B cell (primary cell): ENCODE measurements around the gene DNHD1. TPM values are rescaled to one million over a fixed set of nuclear protein-coding genes. Genes with fewer than 3 reads are reported as not detected.

ENCODE experiments used
- ATAC-seq: fragments of 200-7000 bp; cut with Tn5 transposase; one replicate; pipeline ENCODE4 v1.10.0; 2021; ENCODE audit warnings: low read depth, mild to moderate bottlenecking, moderate number of reproducible peaks, moderate library complexity
- CTCF ChIA-PET: fragments of 350-600 bp; sonication (Branson Sonifier 250); formaldehyde crosslinking; loops from one replicate; lab custom pipeline; 2021; ENCODE audit warnings: antibody characterized with exemption, inconsistent platforms; lab: Charles Lee
- POLR2A ChIA-PET: fragments of 350-600 bp; sonication (Branson Sonifier 250); formaldehyde crosslinking; loops from one replicate; lab custom pipeline; 2021; ENCODE audit warnings: antibody characterized with exemption; lab: Charles Lee
- DNase-seq: peaks from one replicate; pipeline ENCODE4 v3.0.0; 2013
- H2AFZ ChIP-seq: 2 replicates; pipeline ENCODE4 v1.6.1; 2012; ENCODE audit warnings: mild to moderate bottlenecking, low read depth, low read length; ENCODE audit not compliant: insufficient read depth, poor library complexity, severe bottlenecking
- H3K27ac ChIP-seq, 2 donors: 1 replicate in 1 of 2; 2 replicates in 1 of 2; pipeline ENCODE4 v1.5.1; 2012 to 2013; ENCODE audit warnings: low read length in 2 of 2, mild to moderate bottlenecking in 2 of 2, moderate library complexity in 1 of 2
- H3K27me3 ChIP-seq, 4 experiments: fragments of 200-600 bp in 1 of 4; sonication (generic) in 1 of 4; replicated peaks in 1 of 4; 1 replicate in 2 of 4; 2 replicates in 2 of 4; pipeline versions ENCODE4 v1.6.1 to v1.7.0; 2013 to 2016; ENCODE audit warnings: low read length in 3 of 4, mild to moderate bottlenecking in 2 of 4, mixed read lengths in 1 of 4, moderate library complexity in 1 of 4; ENCODE audit not compliant: insufficient read depth in 4 of 4, control insufficient read depth in 3 of 4; ENCODE audit errors: control extremely low read depth in 1 of 4
- H3K36me3 ChIP-seq, 2 experiments: replicated peaks in 1 of 2; 1 replicate in 1 of 2; 2 replicates in 1 of 2; pipeline versions ENCODE4 v1.6.1 to v1.7.1; 2013; ENCODE audit warnings: low read length in 1 of 2; ENCODE audit not compliant: insufficient read depth in 2 of 2, control insufficient read depth in 1 of 2; ENCODE audit errors: control extremely low read depth in 1 of 2, extremely low read depth in 1 of 2
- H3K4me1 ChIP-seq, 2 donors: fragments of 200-600 bp in 1 of 2; sonication (generic) in 1 of 2; 1 replicate in 1 of 2; 2 replicates in 1 of 2; pipeline versions ENCODE4 v1.5.1 to v1.6.1; 2013 to 2017; ENCODE audit warnings: low read length in 2 of 2; ENCODE audit not compliant: control insufficient read depth in 2 of 2, insufficient read depth in 2 of 2
- H3K4me2 ChIP-seq: replicated peaks from 2 replicates; pipeline ENCODE3; 2012; ENCODE audit warnings: mild to moderate bottlenecking, low read depth, low read length; ENCODE audit not compliant: poor library complexity, severe bottlenecking
- H3K4me3 ChIP-seq, 5 experiments: fragments of 200-600 bp in 1 of 5; sonication (generic) in 1 of 5; 1 replicate in 3 of 5; 2 replicates in 2 of 5; pipeline versions ENCODE4 v1.5.1 to v1.7.0; 2011 to 2016; ENCODE audit warnings: low read length in 4 of 5, mild to moderate bottlenecking in 4 of 5, low read depth in 2 of 5, control low read depth in 1 of 5, moderate library complexity in 1 of 5; ENCODE audit not compliant: insufficient read depth in 1 of 5; ENCODE audit errors: control extremely low read depth in 1 of 5, extremely low read depth in 1 of 5
- H3K79me2 ChIP-seq: fragments of 200-600 bp; sonication (generic); one replicate; pipeline ENCODE4 v1.6.0; 2016; ENCODE audit warnings: low read length; ENCODE audit not compliant: control insufficient read depth, insufficient read depth
- H3K9ac ChIP-seq: fragments of 200-600 bp; sonication (generic); 2 replicates; pipeline ENCODE4 v1.6.1; 2017; ENCODE audit warnings: mild to moderate bottlenecking, low read length, moderate library complexity
- H3K9me3 ChIP-seq, 3 donors: one replicate each; pipeline versions ENCODE4 v1.6.1 to v1.7.1; 2013; ENCODE audit warnings: low read length in 2 of 3; ENCODE audit not compliant: control insufficient read depth in 2 of 3, insufficient read depth in 1 of 3; ENCODE audit errors: control extremely low read depth in 1 of 3
- H4K20me1 ChIP-seq: 2 replicates; pipeline ENCODE4 v1.6.0; 2012; ENCODE audit warnings: mild to moderate bottlenecking, low read length; ENCODE audit not compliant: insufficient read depth, control insufficient read depth, poor library complexity, severe bottlenecking
- H3K27ac Mint-ChIP-seq: one replicate; pipeline ENCODE4 v1.8.0; 2021; ENCODE audit warnings: mixed read lengths
- H3K27me3 Mint-ChIP-seq: one replicate; pipeline ENCODE4 v1.8.0; 2021; ENCODE audit warnings: mixed read lengths
- H3K4me1 Mint-ChIP-seq: one replicate; pipeline ENCODE4 v1.8.0; 2021; ENCODE audit warnings: mixed read lengths
- H3K4me3 Mint-ChIP-seq: one replicate; pipeline ENCODE4 v1.8.0; 2021; ENCODE audit warnings: mixed read lengths
- H3K9me3 Mint-ChIP-seq: one replicate; pipeline ENCODE4 v1.8.0; 2022; ENCODE audit warnings: mixed read lengths; ENCODE audit not compliant: insufficient read depth
- EZH2 ChIP-seq: IDR thresholded peaks from 2 replicates; pipeline ENCODE4 v1.6.1; 2012; ENCODE audit warnings: borderline replicate concordance, low read depth, mild to moderate bottlenecking, moderate library complexity, low read length; ENCODE audit not compliant: insufficient read depth, poor library complexity, severe bottlenecking
- WGBS: methylation state at CpG from one replicate; pipeline ENCODE4 v1.1.5; 2013; ENCODE audit warnings: missing lambda C conversion rate; ENCODE audit not compliant: insufficient coverage; 5-methylcytosine and 5-hydroxymethylcytosine counted together
- intact Hi-C: fragments of 100-400 bp; cut with micrococcal nuclease; formaldehyde crosslinking; loops from one replicate; pipeline ENCODE4 v1.10.0; 2022
- polyA plus RNA-seq: library from polyadenylated mRNA; depleted of rRNA; stranded (reverse); fragments of >200 nt; gene quantifications from 2 replicates; pipeline ENCODE4 v1.2.3, GENCODE V29; 2012
- total RNA-seq, 2 donors: library from RNA; stranded (reverse); fragments of 120-200 nt in 1 of 2; gene quantifications; 1 replicate in 1 of 2; 2 replicates in 1 of 2; pipeline versions ENCODE4 v1.2.3 to v1.2.4, GENCODE V29; 2013 to 2022
- TF ChIP-seq, protein P1 (sequence below): fragments of 200-600 bp; IDR thresholded peaks from one replicate; pipeline ENCODE4 v1.8.0; 2022; ENCODE audit warnings: antibody characterized with exemption, mild to moderate bottlenecking

Gene DNHD1
- total and polyA plus RNA-seq, 2 donors (not counting 1 experiment from before 2014, with no cell fraction given) = 53.9 to 58.2 TPM

DNA sequence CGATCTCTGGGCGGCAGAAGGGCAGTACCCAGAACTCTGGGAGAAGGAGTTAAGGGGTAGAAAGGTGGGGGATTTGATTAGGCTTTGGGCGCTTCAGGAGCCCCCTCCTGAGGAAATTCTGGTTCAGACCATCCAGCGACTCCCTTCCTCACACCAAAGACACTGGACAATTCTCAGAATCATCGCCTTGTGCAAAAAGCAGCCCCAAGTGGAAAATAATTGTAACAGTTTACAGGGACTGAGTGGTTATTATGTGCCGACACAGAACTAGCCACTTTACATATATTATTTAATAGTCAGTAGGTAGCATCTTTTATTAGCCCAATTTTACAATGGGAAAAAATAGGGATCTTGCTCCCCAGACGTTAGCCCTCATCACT, 22.7 kb upstream of the DNHD1 start:
- TF ChIP-seq, protein P1, sequence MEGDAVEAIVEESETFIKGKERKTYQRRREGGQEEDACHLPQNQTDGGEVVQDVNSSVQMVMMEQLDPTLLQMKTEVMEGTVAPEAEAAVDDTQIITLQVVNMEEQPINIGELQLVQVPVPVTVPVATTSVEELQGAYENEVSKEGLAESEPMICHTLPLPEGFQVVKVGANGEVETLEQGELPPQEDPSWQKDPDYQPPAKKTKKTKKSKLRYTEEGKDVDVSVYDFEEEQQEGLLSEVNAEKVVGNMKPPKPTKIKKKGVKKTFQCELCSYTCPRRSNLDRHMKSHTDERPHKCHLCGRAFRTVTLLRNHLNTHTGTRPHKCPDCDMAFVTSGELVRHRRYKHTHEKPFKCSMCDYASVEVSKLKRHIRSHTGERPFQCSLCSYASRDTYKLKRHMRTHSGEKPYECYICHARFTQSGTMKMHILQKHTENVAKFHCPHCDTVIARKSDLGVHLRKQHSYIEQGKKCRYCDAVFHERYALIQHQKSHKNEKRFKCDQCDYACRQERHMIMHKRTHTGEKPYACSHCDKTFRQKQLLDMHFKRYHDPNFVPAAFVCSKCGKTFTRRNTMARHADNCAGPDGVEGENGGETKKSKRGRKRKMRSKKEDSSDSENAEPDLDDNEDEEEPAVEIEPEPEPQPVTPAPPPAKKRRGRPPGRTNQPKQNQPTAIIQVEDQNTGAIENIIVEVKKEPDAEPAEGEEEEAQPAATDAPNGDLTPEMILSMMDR = no peak
- TF ChIP-seq EZH2 = no peak
- Mint-ChIP-seq H3K4me3 (peak overlapping the region; percentile 82), H3K27me3 (no peaks in the 10 kb centered on the region), H3K27ac (peak overlapping the region; percentile 80), H3K4me1 (peaks cover 24% of the 10 kb centered on the region), H3K9me3 (no peaks in the 10 kb centered on the region)
- H3K4me3 ChIP-seq = peak overlapping the region in 4 of 5 experiments; percentile 46 to 82 (median 74)
- no peaks in the 10 kb centered on the region for H3K9me3 ChIP-seq
- peak overlapping the region; percentile 90 for H3K4me2 ChIP-seq
- CTCF ChIA-PET = interaction anchor here (1.2 to 2.8 kb wide), 2 partner anchors 30 to 52 kb away, joined by 4 to 9 read pairs; no protein-coding TSS in a partner anchor
- H3K36me3 ChIP-seq = peaks cover 0 to 17% of the 10 kb centered on the region in 2 experiments
- H3K27ac ChIP-seq = peak overlapping the region; percentile 72 to 76
- DNase-seq (no peak), ATAC-seq (no peak)
- H3K27me3 ChIP-seq = peaks cover 0 to 5% (median 0%) of the 10 kb centered on the region in 4 experiments
- no peaks in the 10 kb centered on the region for H4K20me1 ChIP-seq
- POLR2A ChIA-PET = interaction anchor here (1.4 kb wide), 1 partner anchor 85 kb away, joined by 4 read pairs; the partner anchor contains the start of gene SMPD1
- H2AFZ ChIP-seq = peak overlapping the region; percentile 86
- WGBS = 59% methylated on average over 3 of the region's 7 CpGs
- intact Hi-C loops = no loop called here
- peak overlapping the region; percentile 66 for H3K9ac ChIP-seq
- H3K4me1 ChIP-seq = peaks cover 8 to 15% of the 10 kb centered on the region in 2 donors
- H3K79me2 ChIP-seq = no peaks in the 10 kb centered on the region

- peak overlapping the region; percentile 81 for H3K27ac Mint-ChIP-seq
- TF ChIP-seq, protein P1 = no peak
- TF ChIP-seq EZH2 = no peak
- H3K79me2 ChIP-seq = peaks cover 4% of the 10 kb centered on the region
- H3K27me3 ChIP-seq = peaks cover 0 to 5% (median 0%) of the 10 kb centered on the region in 4 experiments
- H3K4me1 ChIP-seq = peaks cover 8 to 17% of the 10 kb centered on the region in 2 donors
- no peak overlapping the region for H3K4me2 ChIP-seq
- H3K4me1 Mint-ChIP-seq = peaks cover 27% of the 10 kb centered on the region
- H3K9ac ChIP-seq = no peak overlapping the region
- H4K20me1 ChIP-seq = no peaks in the 10 kb centered on the region
- H3K27me3 Mint-ChIP-seq = no peaks in the 10 kb centered on the region
- peaks cover 0 to 17% of the 10 kb centered on the region in 2 experiments for H3K36me3 ChIP-seq
- 76% methylated on average over 3 of the region's 3 CpGs for WGBS
- H3K9me3 Mint-ChIP-seq = no peaks in the 10 kb centered on the region
- no peak overlapping the region for H3K4me3 ChIP-seq
- peak; percentile 32 for DNase-seq
- no peak overlapping the region for H2AFZ ChIP-seq
- peak overlapping the region; percentile 82 for H3K4me3 Mint-ChIP-seq
- no peak for ATAC-seq
- H3K9me3 ChIP-seq = no peaks in the 10 kb centered on the region
- peak overlapping the region; percentile 20 to 76 for H3K27ac ChIP-seq
- POLR2A ChIA-PET = interaction anchor here (1.4 kb wide), 1 partner anchor 85 kb away, joined by 4 read pairs; the partner anchor contains the start of gene SMPD1
- intact Hi-C loops = no loop called here
- CTCF ChIA-PET = interaction anchor here (1.2 to 2.8 kb wide), 4 partner anchors 10 to 96 kb away, joined by 3 to 9 read pairs (median 5); no protein-coding TSS in a partner anchor
Measured at GRCh38 chr11:6474806-6475500, 22.1 kb upstream of the DNHD1 start.
